ENCODE measurements around the gene MYLK. TPM values are rescaled to one million over a fixed set of nuclear protein-coding genes. Genes with fewer than 3 reads are reported as not detected.

MYLK gene
- total and polyA plus RNA-seq, 9 of the 15 experiments (the other 6 are each of a cell fraction or from before 2014, with no cell fraction given): 0.11 to 0.53 (median 0.18) TPM; not detected in 2

DNA sequence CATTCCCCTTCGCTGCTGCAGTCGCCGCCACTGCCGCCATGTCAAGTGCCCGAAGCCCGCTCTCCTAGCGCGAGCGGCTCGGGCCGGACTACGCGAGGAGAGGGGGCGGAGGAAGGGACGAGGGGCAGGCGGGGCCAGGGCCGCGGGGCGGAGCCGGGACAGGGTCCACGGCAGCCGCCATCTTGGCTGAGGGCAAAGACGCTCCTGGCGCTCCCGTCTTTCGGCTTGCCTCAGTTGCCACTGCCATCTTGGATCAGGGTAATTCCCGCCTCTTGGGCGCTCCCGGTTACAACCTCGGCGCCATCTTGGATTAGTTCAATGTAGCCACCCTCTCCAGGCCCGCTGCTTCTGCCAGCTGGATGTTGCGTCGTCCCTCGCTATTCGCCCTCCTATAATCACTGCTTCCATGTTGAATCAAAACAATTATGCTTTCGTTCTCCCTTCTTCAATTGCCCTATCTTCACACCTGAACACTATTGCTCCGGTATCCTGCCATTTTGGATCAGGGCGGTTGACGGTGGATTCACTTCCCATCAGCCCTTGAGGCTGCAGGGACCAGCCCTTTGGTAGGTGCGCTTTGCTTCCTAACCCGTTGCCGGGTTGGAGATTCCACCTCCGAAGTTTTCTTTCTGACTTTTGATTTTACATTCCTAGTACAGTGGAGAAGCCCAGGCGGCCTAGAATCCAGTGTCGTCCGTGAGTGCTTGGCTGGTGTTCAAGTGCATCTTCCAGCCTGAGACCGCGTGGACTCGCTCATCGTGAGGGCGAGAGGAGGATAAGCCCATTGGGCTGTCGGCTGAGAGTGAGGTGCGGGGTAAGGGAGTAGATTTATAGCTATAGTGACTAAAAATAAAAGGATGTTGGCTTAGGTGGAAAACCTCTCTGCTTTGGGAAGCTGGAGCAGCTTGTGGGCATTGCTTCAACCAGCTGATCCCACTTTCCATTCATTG lies 298.9 kb downstream of the MYLK start, which contains the start of gene HACD2 (continued):
- no peak for TF ChIP-seq NONO (IDR thresholded peaks at IDR 0.05; ENCODE audit: low read depth in 2 of 2, low read length in 1 of 2)
- TF ChIP-seq, protein P1, sequence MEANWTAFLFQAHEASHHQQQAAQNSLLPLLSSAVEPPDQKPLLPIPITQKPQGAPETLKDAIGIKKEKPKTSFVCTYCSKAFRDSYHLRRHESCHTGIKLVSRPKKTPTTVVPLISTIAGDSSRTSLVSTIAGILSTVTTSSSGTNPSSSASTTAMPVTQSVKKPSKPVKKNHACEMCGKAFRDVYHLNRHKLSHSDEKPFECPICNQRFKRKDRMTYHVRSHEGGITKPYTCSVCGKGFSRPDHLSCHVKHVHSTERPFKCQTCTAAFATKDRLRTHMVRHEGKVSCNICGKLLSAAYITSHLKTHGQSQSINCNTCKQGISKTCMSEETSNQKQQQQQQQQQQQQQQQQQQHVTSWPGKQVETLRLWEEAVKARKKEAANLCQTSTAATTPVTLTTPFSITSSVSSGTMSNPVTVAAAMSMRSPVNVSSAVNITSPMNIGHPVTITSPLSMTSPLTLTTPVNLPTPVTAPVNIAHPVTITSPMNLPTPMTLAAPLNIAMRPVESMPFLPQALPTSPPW (CRISPR knock-in tag; IDR thresholded peaks at IDR 0.05): peak; percentile 73
- TF ChIP-seq KLF1 (tag; IDR thresholded peaks at IDR 0.05): 0 out of 2 replicates have a peak, but pooled peaks have one; percentile 53
- no peak for TF ChIP-seq HMGN3 (IDR thresholded peaks at IDR 0.05; ENCODE audit: borderline replicate concordance, extremely low read depth, insufficient read length, low read depth, low read length)
- no peak for TF ChIP-seq SMARCA4 (IDR thresholded peaks at IDR 0.05)
- TF ChIP-seq EP400 (IDR thresholded peaks at IDR 0.05): peak; percentile 95
- no peak for TF ChIP-seq NFXL1 (CRISPR knock-in tag; IDR thresholded peaks at IDR 0.05)
- no peak; the same call in 1 of the 2 replicates for TF ChIP-seq KLF13 (tag; IDR thresholded peaks at IDR 0.05; ENCODE audit: borderline replicate concordance, low read depth)
- peak; percentile 76 for TF ChIP-seq TBP (optimal IDR thresholded peaks at IDR 0.05; ENCODE audit: low read depth, low read length)
- TF ChIP-seq ILK (tag; IDR thresholded peaks at IDR 0.05; ENCODE audit: borderline replicate concordance, low read depth): no peak
- no peak for TF ChIP-seq CEBPB (tag; IDR thresholded peaks at IDR 0.05)
- TF ChIP-seq ZNF175 (CRISPR knock-in tag; IDR thresholded peaks at IDR 0.05; ENCODE audit: low read depth): no peak; the same call in none of the 2 replicates
- TF ChIP-seq ZNF41 (CRISPR knock-in tag; conservative IDR thresholded peaks at IDR 0.05): no peak
- TF ChIP-seq, protein P2, sequence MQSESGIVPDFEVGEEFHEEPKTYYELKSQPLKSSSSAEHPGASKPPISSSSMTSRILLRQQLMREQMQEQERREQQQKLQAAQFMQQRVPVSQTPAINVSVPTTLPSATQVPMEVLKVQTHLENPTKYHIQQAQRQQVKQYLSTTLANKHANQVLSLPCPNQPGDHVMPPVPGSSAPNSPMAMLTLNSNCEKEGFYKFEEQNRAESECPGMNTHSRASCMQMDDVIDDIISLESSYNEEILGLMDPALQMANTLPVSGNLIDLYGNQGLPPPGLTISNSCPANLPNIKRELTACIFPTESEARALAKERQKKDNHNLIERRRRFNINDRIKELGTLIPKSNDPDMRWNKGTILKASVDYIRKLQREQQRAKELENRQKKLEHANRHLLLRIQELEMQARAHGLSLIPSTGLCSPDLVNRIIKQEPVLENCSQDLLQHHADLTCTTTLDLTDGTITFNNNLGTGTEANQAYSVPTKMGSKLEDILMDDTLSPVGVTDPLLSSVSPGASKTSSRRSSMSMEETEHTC (IDR thresholded peaks at IDR 0.05): no peak
- peak; percentile 97 for TF ChIP-seq ZNF197 (CRISPR knock-in tag; IDR thresholded peaks at IDR 0.05; ENCODE audit: low read depth)
- TF ChIP-seq ETV5 (CRISPR knock-in tag; IDR thresholded peaks at IDR 0.05; ENCODE audit: low read depth): 0 out of 2 replicates have a peak, but pooled peaks have one; percentile 29
- no peak for TF ChIP-seq SREBF1 (IDR thresholded peaks at IDR 0.05; ENCODE audit: borderline replicate concordance, low read depth, low read length)
- TF ChIP-seq ELF4 (CRISPR knock-in tag; IDR thresholded peaks at IDR 0.05): peak; percentile 46; the same call in 1 of the 2 replicates
- TF ChIP-seq, protein P3, sequence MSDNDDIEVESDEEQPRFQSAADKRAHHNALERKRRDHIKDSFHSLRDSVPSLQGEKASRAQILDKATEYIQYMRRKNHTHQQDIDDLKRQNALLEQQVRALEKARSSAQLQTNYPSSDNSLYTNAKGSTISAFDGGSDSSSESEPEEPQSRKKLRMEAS (CRISPR knock-in tag; IDR thresholded peaks at IDR 0.05): peak; percentile 72; the same call in 1 of the 2 replicates
- TF ChIP-seq KLF6 (CRISPR knock-in tag; IDR thresholded peaks at IDR 0.05; ENCODE audit: borderline replicate concordance): peak; percentile 26; the same call in 1 of the 2 replicates
- peak in 1 of 2 experiments; percentile 80; a peak in 3 of 4 replicates for TF ChIP-seq MAZ (CRISPR knock-in tag; conservative IDR thresholded peaks at IDR 0.05 in 1 of 2, IDR thresholded peaks at IDR 0.05 in 1 of 2)
- TF ChIP-seq NCOA6 (IDR thresholded peaks at IDR 0.05): no peak
- no peak for TF ChIP-seq ZNF830 (CRISPR knock-in tag; IDR thresholded peaks at IDR 0.05)
- peak; percentile 20 to 66; a peak in 3 of 4 replicates for TF ChIP-seq TEAD1 (CRISPR knock-in tag; IDR thresholded peaks at IDR 0.05)
- TF ChIP-seq ZNF316 (IDR thresholded peaks at IDR 0.05): no peak

Measured in K562 (cell line).